Embryonic facial prominence (tissue), 1 donor: ENCODE data around the gene KLC4.
"Not testable (repeated sequence)": the region's sequence is repeated elsewhere in the genome, so short reads cannot be mapped to it uniquely, and the experiment has no call there.

Source experiments
- DNase-seq: peaks from one replicate; pipeline ENCODE4 v3.0.0-alpha.2; 2016; ENCODE audit errors: extremely low spot score

The KLC4 gene

DNA sequence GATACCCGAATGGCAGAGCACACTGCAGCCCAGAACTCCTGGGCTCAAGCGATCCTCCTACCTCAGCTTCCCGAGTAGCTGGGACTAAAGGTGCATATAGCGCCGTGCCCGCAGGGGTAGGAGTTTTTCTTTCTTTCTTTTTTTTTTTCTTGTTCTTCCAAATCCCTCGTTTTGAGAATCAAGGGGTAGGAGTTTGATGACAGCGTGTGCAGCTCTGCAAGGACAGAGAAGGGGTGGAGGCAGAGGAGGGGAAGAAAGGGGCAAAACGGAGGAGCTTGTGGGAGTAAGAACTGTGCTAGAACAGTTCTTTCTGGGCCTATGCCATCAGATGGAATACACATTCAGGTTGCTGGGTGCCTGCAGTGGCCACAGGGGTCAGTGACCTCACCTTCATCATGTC, 22.7 kb upstream of the KLC4 start:
- DNase-seq, result no peak

DNA sequence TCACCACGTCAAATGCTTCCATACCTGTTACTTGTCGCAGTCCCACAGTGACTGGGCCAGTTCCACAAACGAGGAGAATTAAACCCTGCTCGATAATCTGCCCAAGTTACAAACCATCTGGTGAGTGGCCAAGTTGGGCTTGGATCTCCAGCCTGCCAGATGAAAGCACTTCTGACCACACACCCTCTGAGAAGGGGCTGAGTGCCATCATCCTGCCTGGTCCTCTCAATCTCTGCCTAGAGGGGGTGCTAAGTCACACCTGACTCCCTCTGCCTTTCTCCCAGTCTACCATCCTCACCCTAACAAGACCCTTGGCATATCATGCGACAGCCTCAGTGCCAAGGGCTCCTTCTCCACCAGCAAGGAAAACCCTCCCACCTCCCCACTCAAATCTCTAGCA, 22.2 kb upstream of the KLC4 start:
- no peak for DNase-seq

DNA sequence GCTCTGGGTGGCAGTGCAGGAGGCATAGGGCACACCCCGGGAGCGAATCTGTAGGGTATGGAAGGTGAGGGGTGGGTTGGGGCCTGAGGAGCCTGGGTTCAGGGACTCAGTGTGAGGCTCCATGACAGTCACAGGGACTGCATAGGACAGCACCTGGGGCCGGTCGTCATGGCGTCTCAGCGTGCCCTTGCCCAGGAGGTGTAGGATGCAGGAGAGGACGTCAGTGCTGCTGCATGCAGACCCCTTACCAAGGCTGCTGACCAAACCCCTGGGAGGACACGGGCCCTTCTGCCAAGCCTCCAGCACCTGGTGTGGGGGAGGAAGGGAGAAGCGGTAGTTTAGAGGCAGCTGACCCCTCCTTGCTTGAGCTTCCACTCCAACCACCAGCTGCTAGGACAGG, 21.7 kb upstream of the KLC4 start:
- DNase-seq, result no peak

DNA sequence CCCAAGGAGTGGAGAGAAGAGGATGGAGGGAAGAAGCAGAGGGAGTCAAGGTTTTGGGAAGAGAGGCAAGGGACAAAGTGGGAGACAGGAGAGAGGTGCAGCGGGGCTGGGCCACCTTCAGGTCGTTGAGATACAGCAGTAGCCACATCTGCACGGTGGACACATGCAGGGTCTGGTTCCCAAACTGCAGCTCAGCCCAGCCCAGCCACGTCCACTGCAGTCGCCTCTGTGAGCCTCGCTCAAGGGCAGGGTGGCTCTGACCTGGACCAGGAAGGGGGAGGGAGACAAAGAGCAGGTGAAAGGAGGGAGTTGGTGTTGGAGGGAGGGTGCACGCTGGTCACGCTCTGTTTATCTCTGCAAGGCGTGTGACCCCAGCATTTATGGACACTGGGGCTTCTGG, 20.7 kb upstream of the KLC4 start:
- DNase-seq, result no peak

DNA sequence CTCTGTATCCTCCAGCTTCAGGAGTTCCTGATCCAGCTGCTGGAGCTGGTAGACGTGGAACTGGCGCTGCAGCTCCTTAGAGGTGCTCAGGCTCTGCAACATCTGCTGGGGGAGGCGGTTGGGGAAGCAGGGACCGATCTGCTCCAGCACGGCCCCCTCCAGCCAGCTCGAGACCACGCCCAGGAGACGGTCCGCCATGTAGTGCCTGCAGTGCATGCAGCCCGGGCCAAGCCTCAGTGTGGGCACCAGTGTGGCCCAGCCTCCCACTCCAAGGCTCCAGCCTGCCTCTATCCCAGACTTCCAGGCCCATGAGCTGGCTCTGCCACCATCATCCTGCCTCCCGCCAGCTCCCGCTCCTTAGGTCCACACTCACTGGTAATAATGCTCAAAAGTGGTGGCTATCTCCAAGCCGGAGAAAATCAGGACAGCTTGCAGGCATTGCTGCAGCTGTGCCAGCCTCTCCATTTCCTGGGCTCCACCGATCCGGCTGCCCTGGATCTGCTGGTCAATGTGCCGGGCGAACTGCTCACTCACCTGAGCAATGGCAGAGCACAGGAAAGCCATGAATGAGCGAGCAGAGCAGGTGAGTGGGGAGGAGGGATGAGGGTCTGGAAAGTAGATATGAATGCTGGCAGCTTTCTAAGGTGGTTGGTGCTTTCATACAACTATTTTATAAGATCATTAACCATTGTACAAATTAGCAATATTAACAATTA, 18.7 kb upstream of the KLC4 start:
- no peak for DNase-seq

DNA sequence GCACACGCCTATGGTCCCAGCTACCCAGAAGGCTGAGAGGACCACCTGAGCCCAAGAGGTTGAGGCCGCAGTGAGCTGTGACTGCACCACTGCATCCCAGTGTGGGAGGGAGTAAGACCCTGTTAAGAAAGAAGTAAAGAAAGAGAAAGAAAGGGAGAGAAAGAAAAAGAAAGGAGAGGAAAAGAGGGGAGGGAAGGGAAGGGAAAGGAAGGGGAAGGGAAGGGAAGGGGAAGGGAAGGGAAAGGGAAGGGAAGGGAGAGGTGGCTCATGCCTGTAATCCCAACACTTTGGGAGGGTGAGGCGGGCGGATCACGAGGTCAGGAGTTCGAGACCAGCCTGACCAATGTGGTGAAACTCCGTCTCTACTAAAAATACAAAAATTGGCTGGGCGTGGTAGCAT, 18.0 kb upstream of the KLC4 start:
- DNase-seq, result not testable (repeated sequence)

DNA sequence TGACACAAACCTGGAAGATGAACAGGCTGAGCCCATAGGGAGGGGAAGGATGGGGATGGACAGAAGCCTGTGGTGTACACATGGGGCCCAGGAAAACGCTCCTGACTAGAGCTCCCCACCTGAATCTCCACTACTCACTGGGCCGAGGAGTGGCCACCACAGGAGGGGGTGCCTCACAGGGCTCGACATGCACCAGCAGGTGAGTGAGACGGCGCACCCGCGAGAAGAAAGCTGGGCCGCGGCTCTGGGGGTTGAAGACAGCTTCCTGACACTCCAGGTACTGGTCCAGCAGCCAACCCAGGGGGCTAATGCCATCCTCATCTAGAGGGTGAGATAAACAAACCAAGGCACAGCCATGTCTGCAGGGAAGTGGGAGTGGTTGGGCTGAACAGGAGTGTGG, 16.1 kb upstream of the KLC4 start:
- DNase-seq, result no peak

DNA sequence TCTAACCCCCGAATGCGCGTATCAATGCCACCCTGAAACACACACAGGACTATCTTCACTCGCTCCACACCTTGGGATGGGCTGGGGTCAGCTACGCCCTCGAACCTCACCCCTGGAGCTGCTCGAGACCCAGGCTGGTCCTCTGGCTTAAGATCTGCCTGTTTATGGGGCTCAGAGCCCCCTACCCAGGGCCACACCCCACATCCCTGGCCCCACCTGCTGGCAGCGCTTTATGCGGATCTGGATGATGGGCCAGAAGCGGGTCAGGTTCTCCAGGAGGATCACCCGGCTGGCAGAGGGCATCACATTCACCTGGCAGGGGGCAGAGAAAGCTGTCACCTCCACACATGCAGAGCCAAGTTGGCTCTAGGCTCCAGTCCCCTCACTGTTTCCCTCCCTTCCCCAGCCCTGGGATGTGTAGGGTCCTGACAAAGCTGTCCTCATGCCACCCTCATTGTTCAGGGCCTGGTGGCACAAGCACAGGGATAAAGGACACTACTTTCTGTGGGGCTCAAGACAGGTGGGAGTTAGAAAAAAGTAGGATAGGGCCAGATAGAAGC, 14.0 kb upstream of the KLC4 start:
- no peak for DNase-seq

DNA sequence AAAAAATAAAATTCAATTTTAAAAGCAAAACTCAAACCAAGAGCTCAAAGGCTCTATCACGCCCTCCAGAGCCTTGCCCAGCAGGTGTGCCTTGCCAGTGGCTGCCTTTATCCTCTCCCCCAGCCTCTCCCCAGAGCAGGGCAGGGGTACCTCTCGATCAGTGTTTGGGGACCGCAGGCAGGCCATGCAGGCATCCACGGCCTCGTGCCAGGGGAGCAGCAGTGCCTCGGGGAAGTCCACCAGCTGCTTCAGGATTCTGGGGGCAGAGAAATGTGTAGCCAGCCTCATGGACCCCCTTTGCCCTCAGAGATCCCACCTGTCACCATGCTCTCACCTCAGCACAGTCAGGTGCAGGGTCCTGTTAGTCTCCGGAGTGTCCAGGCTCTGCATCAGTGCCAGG, 11.4 kb upstream of the KLC4 start:
- DNase-seq, result no peak

DNA sequence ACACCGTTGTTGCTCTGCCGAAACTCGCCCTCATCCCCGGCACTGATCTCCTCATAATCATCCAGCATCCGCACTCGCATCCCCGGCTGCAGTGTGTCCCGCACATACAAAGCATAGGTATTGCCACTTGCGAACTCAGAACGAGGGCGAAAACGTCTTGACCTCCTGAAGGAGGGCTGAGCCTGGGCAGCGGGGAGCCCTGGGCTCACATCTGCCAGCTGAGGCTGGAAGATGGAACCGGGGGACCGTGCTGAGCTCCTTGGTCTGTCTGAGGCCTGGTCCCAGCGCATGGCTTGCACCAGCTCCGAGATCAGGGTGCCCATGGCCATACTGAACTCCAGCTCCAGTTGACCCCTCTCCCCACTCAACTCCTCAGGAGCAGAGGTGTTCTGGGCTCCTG, 8.4 kb upstream of the KLC4 start:
- DNase-seq, result no peak

DNA sequence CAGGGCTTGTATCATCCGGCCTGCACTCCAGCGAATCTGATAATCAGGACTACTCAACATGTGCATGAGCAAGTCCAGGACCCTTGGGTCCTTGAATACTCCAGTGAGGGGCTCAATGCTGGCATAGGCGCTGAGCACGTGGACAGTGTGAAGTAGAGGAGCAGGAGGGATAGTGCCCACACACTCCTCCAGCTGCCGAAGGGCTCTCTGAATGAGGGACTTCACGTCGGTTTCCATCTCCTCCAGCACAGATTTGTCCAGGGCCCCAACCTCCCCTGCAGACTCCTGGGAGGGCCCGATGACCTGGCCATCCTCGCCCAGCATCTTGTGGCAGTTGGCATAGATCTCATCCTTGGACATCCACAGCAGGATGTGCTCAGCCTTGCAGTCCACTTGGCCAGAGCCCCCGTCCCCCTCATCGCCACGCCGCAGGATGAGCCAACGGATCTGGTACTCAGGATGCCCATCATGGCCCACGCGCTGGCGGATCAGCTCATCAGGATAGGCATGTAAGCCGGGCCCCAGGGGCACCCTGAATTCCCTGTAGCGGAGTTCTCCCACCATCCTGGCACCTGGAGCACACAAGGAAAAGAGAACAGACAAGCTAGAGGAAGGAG, 7.1 kb upstream of the KLC4 start:
- DNase-seq, result no peak

DNA sequence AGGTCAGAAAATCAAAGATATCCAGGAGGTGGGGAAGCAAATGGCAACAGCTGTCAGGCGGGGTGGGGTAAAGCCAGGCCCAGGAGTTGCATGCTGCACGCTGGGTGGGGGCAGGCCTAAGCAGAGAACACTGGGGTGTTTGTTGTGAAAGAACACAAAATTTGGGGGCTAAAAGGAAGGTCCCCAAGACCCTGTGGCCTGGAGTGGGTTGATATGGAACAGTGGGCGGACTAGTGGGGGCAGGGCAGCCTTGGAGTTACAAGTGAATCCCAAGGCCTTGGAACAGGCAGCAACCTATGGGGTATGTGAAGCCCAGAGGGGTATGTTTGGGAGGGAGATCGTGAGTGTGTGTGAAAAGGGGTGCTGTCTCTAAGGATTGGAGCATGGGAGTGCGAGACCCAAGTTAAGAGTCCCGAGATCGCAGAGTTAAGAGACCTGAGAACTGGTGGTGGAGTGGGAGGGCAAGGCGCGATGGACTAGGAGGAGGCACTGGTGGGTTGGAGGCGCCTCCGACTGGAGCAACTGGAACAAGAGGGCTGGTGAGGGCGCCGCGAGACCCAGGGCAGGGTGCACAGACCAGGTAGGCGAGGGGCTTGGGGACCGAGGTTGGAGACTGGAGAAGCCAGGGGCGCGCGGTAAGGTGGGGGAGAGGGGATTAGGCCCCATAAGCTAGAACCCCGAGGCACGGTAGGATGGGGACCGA, 6.4 kb upstream of the KLC4 start:
- DNase-seq, result no peak

DNA sequence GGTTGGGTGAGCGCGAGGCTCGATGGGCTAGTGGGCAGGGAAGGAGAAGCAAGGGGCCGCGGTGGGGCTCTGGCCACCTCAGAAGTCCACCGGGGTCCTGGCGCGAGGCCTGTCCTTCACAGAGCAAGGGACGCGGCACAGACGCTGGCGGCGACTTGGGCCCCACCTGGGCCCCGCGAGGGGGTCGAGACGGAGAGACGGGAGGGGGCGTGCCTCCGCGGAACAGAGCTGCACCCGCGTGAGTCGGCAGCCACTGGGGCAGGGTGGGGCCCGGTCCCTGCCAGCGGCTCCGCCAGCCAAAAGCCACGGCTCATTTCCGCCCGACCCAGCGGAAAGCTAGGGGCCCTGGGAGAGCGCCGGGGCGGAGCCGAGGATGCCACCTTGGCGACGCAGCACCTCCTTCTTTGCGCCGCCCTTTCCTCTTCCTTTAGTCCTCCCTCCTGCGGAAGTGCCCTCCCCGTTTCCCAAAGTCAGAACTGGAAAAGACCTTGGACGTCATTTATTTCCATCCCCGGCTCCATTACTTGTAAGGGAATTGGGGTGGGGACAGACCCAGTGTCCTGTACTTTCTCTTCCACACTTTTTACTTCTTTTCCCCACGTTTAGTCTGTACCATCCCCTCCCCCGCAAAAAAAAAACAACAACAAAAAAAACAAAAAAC, 5.8 kb upstream of the KLC4 start, which contains the start of gene CUL7:
TSS of gene CUL7 (minus strand) at position 307 of the 661 bp plus-strand sequence. CDS start 1,063 bp downstream, outside the sequence.
- peak; percentile 96 for DNase-seq

DNA sequence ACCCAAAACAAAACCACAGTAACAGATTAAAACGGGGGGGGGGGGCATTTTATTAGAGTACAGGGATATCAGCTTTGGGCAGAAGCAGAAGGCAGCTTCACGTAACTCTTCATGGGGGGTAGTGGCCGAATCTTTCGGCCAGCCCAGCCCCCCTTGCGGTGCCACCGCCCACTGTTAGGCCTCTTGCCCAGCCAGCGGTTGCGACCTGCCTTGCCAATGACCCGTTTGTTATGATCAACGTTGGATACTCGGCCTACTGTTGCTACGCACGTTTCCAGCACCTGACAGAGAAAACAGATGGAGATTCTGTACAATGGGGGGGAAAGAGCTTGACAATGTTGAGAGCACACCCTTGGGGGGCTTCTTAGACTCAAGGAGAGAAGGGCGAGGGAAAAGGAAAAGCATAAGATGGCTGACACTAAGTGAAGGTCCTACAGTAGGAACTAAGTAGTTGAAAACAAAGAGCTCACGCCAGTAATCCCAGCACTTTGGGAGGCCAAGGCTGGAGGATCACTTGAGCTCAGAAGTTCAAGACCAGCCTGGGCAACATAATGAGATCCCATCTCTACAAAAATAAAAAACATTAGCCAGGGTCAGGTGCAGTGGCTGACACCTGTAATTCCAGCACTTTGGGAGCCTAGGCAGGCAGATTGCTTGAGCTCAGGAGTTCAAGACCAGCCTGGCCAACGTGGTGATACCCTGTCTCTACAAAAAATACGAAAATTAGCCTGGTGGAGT, 5.1 kb upstream of the KLC4 start:
- DNase-seq, result no peak

DNA sequence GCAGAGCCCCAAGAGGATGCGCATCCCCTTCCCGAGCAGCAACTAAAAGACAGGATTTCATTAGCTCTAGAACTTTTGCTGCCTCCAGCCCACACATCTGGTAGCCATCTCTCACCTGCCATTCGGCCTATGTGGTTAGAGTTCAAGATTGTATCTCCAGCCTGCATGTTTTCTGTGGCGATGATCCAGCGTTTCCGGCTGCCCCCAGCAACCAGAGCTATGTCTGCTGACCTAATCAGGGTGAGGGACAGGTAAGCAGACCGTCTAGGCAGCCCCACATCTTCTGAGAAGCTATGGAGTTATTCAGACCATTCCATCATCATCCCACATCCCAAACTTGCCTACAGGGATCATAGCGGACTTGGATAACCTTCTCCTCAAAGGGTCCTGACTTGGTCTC, 3.5 kb upstream of the KLC4 start:
- DNase-seq, result no peak

DNA sequence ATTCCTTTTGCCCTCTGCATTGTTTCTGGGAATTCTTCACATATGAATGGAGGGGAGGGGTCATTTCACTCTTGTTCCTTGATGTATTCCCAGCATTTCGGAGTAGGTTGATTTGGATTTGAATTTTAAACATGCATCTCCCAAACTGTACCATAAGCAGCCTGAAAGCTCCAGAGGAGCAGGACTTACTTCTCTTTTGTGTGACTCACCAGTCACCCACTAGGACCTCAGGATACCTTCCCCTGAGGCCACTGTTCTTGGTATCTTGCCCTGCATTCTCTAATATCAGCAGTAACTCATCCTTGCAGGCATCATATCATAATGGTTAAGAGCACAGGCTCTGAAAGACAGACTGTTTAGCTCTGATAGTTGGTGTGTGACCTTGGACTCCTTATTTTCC, 900 bp upstream of the KLC4 start:
- DNase-seq, result no peak

DNA sequence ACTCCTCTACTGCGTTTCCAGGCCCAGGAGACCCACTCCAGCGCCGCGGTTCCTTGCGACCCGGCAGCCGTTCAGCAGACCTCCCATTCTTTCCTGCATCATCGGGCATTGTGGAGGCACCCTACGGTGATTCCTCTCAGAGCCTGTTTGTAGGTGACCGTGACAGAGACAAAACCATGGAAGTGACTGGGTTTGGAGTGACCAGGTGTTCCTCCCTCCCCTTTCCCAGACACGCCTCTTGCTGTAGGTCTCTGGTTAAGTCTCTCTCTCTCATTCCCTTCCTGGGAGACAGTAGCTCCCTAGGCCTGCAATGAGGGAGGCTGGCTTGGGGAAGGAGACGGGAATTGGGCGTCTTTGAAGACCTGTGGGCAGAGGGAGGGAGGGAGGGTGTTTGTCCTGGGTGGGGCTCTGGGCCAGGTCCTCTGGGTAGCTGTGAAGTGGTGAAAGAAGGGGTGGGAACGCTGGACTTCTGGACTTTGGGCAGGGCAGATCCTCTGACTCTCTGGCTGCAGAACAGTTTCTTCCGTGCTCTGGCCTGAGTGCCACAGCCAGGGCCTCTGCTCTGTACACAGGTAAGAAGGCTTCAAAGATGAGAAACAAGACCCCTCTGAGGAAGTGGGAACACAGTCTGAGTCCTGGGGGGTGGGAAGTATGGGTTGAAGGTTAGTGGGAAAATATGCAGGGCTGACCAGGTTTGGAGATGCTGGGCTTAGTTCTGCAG, 763 bp downstream of the KLC4 start:
- DNase-seq, result no peak

DNA sequence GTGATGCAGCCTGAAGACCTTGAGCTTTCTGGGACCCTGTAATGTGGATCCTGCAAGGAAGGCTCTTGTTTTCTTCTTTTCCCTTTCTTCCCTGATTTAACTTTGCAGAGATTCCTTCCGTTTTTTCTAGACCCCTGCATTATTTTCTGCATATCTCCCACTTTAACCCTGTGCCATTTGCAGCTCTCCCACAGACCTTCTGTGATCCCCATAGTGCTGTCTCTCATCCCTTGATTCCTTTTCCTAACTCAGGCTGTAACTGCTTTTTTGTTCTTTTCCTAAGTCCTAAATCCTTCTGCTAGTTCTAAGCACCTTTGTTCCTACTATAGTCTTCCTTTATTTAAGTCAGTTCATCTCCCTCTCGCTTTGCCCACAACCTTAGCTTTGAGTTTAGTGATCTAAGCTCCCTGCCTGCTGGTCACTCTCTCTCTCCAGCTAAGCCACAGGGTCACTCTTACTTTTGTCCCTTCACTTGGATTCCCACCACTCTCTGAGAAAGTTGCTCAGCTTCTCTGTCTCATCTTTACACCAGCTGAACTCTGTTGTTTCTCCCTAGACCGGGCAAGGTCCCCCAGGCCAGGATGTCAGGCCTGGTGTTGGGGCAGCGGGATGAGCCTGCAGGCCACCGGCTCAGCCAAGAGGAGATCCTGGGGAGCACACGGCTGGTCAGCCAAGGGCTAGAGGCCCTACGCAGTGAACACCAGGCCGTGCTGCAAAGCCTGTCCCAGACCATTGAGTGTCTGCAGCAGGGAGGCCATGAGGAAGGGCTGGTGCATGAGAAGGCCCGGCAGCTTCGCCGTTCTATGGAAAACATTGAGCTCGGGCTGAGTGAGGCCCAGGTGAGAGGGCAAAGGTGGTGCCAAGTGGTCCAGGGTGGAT, 1.6 kb downstream of the KLC4 start:
- DNase-seq, result no peak

DNA sequence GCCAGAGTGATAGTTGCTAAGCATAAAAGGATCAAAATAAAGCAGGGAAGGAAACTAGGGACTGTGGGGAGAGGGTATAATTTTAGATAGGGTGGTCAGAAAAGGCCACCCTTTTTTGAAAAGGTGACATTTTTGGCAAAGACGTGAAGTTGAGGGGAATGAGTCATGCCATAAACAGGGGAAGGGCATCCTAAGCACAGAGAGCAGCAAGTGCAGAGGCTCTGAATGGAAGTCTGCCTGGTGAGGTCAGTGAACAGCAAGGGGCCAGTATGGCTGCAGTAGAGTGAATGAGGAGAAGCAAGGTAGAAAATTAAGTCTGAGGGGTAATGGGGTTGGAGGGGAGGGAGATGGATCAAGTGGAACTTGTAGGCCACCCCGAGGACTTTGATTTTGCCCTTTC, 2.4 kb downstream of the KLC4 start:
- no peak for DNase-seq

DNA sequence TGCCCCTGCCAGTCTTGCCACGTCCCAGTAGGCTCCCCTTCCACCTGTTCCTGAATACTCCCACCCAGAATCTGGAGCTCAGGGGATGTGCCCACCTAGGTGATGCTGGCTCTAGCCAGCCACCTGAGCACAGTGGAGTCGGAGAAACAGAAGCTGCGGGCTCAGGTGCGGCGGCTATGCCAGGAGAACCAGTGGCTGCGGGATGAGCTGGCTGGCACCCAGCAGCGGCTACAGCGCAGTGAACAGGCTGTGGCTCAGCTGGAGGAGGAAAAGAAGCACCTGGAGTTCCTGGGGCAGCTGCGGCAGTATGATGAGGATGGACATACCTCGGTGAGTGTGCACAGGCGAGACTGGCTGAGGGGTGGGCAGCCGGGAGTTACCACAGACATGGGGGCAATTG, 3.4 kb downstream of the KLC4 start:
- no peak for DNase-seq
